NT2/D1 (cell line): ENCODE data around the gene RAB19.

Experiments
- DNase-seq: peaks from one replicate; pipeline ENCODE4 v3.0.0-alpha.2; 2011; ENCODE audit warnings: low read depth, low spot score
- H3K27me3 ChIP-seq: 2 replicates; pipeline ENCODE4 v1.6.0; 2011; ENCODE audit warnings: mild to moderate bottlenecking; ENCODE audit not compliant: insufficient read length, insufficient read depth
- H3K36me3 ChIP-seq: 2 replicates; pipeline ENCODE4 v1.6.1; 2011; ENCODE audit warnings: mild to moderate bottlenecking, low read length, mixed read lengths; ENCODE audit not compliant: insufficient read depth, insufficient read length
- H3K4me1 ChIP-seq: 2 replicates; pipeline ENCODE4 v1.5.1; 2011; ENCODE audit not compliant: insufficient read depth, insufficient read length
- H3K4me3 ChIP-seq: 2 replicates; pipeline ENCODE4 v1.5.1; 2011; ENCODE audit warnings: low read depth; ENCODE audit not compliant: insufficient read length
- H3K9ac ChIP-seq: 2 replicates; pipeline ENCODE4 v1.6.0; 2011; ENCODE audit warnings: low read depth; ENCODE audit not compliant: insufficient read length
- H3K9me3 ChIP-seq: 2 replicates; pipeline ENCODE4 v1.5.1; 2011; ENCODE audit warnings: mild to moderate bottlenecking, low read length; ENCODE audit not compliant: insufficient read depth
- SUZ12 ChIP-seq: IDR thresholded peaks from 2 replicates; pipeline ENCODE4 v1.6.1; 2011; ENCODE audit not compliant: insufficient read length, insufficient read depth; ENCODE audit errors: extremely low read depth
- YY1 ChIP-seq: IDR thresholded peaks from 2 replicates; pipeline ENCODE4 v1.6.1; 2011; ENCODE audit not compliant: insufficient read length, insufficient read depth
- ZNF274 ChIP-seq: IDR thresholded peaks from 2 replicates; pipeline ENCODE4 v1.6.1; 2011; ENCODE audit warnings: mild to moderate bottlenecking, low read depth, low read length

The RAB19 gene

DNA sequence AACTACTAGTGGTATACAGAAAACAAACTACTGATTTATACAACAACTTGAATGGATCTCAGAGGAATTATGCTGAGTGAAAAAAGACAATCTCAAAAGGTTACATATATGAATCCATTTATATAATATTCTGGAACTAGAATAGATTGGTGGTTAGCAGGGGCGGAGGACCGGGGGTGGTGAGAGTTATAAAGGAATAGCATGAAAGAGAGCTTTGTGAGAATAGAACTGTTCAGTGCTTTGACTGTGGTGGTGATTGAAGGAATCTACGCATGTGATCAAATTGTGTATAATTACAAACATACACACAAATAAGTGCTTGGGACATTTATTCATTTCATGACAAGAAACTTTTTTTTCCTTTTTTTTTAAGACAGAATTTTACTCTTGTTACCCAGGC, 19.6 kb downstream of the RAB19 start:
- Histone ChIP-seq H3K9me3 (no peaks in the 10 kb centered on the region), H3K4me1 (no peaks in the 10 kb centered on the region), H3K27me3 (no peaks in the 10 kb centered on the region), H3K36me3 (no peaks in the 10 kb centered on the region), H3K4me3 (no peak overlapping the region), H3K9ac (no peak overlapping the region)
- no peak for TF ChIP-seq YY1
- no peak for TF ChIP-seq SUZ12
- no peak for TF ChIP-seq ZNF274
- no peak for DNase-seq

DNA sequence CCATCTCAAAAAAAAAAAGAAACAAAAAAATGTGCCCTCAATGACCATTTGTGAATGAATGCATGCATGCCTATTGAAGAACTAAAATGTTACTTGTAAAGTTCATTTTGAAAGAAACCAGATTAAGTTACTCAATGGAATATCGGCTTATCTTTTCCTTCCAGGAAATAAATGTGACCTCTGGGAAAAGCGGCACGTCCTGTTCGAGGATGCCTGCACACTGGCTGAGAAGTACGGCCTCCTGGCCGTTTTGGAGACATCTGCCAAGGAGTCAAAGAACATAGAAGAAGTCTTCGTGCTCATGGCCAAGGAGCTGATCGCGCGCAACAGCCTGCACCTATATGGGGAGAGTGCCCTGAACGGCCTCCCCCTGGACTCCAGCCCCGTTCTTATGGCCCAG, 21.9 kb downstream of the RAB19 start:
- Histone ChIP-seq H3K27me3 (no peaks in the 10 kb centered on the region), H3K4me1 (no peaks in the 10 kb centered on the region), H3K9ac (no peak overlapping the region), H3K36me3 (no peaks in the 10 kb centered on the region), H3K4me3 (no peak overlapping the region), H3K9me3 (no peaks in the 10 kb centered on the region)
- TF ChIP-seq YY1 (no peak), ZNF274 (no peak), SUZ12 (no peak)
- no peak for DNase-seq

GRCh38 chr7:140426130-140426529, 22.3 kb downstream of the RAB19 start:
- H3K27me3 ChIP-seq: no peaks in the 10 kb centered on the region
- no peaks in the 10 kb centered on the region for H3K9me3 ChIP-seq
- no peaks in the 10 kb centered on the region for H3K36me3 ChIP-seq
- no peak for TF ChIP-seq ZNF274
- no peak for TF ChIP-seq YY1
- TF ChIP-seq SUZ12: no peak
- no peak overlapping the region for H3K4me3 ChIP-seq
- H3K4me1 ChIP-seq: no peaks in the 10 kb centered on the region
- H3K9ac ChIP-seq: no peak overlapping the region
- DNase-seq: no peak

- Histone ChIP-seq H3K27me3 (no peaks in the 10 kb centered on the region), H3K36me3 (no peaks in the 10 kb centered on the region), H3K4me1 (no peaks in the 10 kb centered on the region), H3K9me3 (no peaks in the 10 kb centered on the region), H3K4me3 (no peak overlapping the region), H3K9ac (no peak overlapping the region)
- DNase-seq: no peak
- TF ChIP-seq YY1 (no peak), ZNF274 (no peak), SUZ12 (no peak)
Observed at GRCh38 chr7:140433396-140433795, 29.5 kb downstream of the RAB19 start.

- no peaks in the 10 kb centered on the region for H3K9me3 ChIP-seq
- DNase-seq: no peak
- H3K36me3 ChIP-seq: no peaks in the 10 kb centered on the region
- H3K4me3 ChIP-seq: no peak overlapping the region
- no peaks in the 10 kb centered on the region for H3K27me3 ChIP-seq
- TF ChIP-seq YY1 (no peak), SUZ12 (no peak)
- no peak overlapping the region for H3K9ac ChIP-seq
- H3K4me1 ChIP-seq: no peaks in the 10 kb centered on the region
Observed at GRCh38 chr7:140435252-140435895, 31.5 kb downstream of the RAB19 start.

- Histone ChIP-seq H3K9me3 (no peaks in the 10 kb centered on the region), H3K36me3 (no peaks in the 10 kb centered on the region), H3K27me3 (no peaks in the 10 kb centered on the region), H3K9ac (no peak overlapping the region), H3K4me1 (no peaks in the 10 kb centered on the region), H3K4me3 (no peak overlapping the region)
- TF ChIP-seq ZNF274 (no peak), YY1 (no peak), SUZ12 (no peak)
- no peak for DNase-seq
Observed at GRCh38 chr7:140439359-140439758, 35.5 kb downstream of the RAB19 start.

GRCh38 chr7:140440593-140440992, 36.7 kb downstream of the RAB19 start:
- DNase-seq: no peak
- Histone ChIP-seq H3K36me3 (no peaks in the 10 kb centered on the region), H3K27me3 (no peaks in the 10 kb centered on the region), H3K4me1 (peaks cover 2% of the 10 kb centered on the region), H3K4me3 (no peak overlapping the region), H3K9me3 (no peaks in the 10 kb centered on the region), H3K9ac (no peak overlapping the region)
- TF ChIP-seq ZNF274: no peak
- TF ChIP-seq SUZ12: no peak

DNA sequence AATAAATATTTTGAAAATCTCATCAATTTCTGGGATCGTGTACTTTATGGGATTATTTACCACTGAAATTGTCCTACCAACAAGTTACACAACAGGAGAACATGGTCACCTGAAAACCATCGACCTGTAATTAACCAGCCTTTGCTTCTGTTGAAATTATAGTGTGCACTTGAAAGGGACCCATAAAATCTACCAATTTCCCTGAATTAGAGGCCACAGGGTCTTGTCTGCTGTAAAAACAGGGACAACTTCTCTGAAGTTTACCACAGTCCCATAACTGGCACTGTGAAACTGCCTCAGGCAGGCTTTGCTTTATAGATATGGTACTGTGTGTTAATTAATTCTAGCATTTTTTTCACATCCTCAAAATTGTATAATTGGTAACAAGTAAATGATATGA, 37.7 kb downstream of the RAB19 start:
- DNase-seq: no peak
- Histone ChIP-seq H3K9me3 (no peaks in the 10 kb centered on the region), H3K4me3 (no peak overlapping the region), H3K27me3 (no peaks in the 10 kb centered on the region), H3K4me1 (peaks cover 2% of the 10 kb centered on the region), H3K9ac (no peak overlapping the region), H3K36me3 (no peaks in the 10 kb centered on the region)
- TF ChIP-seq YY1 (no peak), ZNF274 (no peak), SUZ12 (no peak)
